ENCODE data around the gene ALG12. TPM values are rescaled to one million over a fixed set of nuclear protein-coding genes. Genes with fewer than 3 reads are reported as not detected.

The ALG12 gene
- total RNA-seq, 1 donor = 20.3 TPM

DNA sequence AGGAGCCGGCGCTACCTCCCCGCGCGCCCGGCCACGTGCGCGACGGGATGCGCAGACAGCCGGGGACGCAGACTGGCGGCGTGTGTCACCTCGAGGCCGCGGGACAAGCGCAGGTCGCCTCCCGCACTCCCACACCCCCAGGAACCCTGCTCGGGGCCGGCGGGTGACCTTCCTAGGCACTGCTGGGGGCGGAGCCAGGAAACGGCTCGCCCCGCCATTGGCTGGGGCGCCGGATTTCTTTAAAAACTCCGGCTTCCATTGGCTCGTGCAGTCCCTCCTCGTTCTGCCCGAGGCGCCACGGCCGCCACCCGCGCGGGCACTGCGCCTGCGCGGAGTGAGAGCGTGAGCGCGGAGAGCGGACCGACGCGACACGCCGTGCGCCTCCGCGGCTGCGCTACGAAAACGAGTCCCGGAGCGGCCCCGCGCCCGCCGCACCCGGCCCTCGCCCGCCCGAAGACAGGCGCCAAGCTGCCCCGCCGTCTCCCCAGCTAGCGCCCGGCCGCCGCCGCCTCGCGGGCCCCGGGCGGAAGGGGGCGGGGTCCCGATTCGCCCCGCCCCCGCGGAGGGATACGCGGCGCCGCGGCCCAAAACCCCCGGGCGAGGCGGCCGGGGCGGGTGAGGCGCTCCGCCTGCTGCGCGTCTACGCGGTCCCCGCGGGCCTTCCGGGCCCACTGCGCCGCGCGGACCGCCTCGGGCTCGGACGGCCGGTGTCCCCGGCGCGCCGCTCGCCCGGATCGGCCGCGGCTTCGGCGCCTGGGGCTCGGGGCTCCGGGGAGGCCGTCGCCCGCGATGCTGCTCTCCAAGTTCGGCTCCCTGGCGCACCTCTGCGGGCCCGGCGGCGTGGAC, 42.1 kb upstream of the ALG12 start, which contains the start of gene PIM3:
PIM3 (plus strand) TSS at position 614 of the 846 bp plus-strand sequence; CDS start at position 790, 176 bp downstream.
- TF ChIP-seq, protein P1, sequence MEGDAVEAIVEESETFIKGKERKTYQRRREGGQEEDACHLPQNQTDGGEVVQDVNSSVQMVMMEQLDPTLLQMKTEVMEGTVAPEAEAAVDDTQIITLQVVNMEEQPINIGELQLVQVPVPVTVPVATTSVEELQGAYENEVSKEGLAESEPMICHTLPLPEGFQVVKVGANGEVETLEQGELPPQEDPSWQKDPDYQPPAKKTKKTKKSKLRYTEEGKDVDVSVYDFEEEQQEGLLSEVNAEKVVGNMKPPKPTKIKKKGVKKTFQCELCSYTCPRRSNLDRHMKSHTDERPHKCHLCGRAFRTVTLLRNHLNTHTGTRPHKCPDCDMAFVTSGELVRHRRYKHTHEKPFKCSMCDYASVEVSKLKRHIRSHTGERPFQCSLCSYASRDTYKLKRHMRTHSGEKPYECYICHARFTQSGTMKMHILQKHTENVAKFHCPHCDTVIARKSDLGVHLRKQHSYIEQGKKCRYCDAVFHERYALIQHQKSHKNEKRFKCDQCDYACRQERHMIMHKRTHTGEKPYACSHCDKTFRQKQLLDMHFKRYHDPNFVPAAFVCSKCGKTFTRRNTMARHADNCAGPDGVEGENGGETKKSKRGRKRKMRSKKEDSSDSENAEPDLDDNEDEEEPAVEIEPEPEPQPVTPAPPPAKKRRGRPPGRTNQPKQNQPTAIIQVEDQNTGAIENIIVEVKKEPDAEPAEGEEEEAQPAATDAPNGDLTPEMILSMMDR (IDR thresholded peaks at IDR 0.05; ENCODE audit: insufficient read depth, low read depth, low read length) = no peak
- H3K4me3 ChIP-seq (ENCODE audit: low read depth, low read length) = peak within 1 kb of the TSS; percentile 81
- peak; percentile 95 for DNase-seq (ENCODE audit: low read depth)

GRCh38 chr22:49959782-49960158, 41.5 kb upstream of the ALG12 start:
- TF ChIP-seq, protein P1 (IDR thresholded peaks at IDR 0.05; ENCODE audit: insufficient read depth, low read depth, low read length) = no peak
- peak overlapping the region; percentile 57 for H3K4me3 ChIP-seq (ENCODE audit: low read depth, low read length)
- no peak for DNase-seq (ENCODE audit: low read depth)

- no peak for DNase-seq (ENCODE audit: low read depth)
- peak overlapping the region; percentile 57 for H3K4me3 ChIP-seq (ENCODE audit: low read depth, low read length)
- TF ChIP-seq, protein P1 (IDR thresholded peaks at IDR 0.05; ENCODE audit: insufficient read depth, low read depth, low read length) = no peak
Measured at GRCh38 chr22:49958931-49959781, 40.9 kb upstream of the ALG12 start.

DNA sequence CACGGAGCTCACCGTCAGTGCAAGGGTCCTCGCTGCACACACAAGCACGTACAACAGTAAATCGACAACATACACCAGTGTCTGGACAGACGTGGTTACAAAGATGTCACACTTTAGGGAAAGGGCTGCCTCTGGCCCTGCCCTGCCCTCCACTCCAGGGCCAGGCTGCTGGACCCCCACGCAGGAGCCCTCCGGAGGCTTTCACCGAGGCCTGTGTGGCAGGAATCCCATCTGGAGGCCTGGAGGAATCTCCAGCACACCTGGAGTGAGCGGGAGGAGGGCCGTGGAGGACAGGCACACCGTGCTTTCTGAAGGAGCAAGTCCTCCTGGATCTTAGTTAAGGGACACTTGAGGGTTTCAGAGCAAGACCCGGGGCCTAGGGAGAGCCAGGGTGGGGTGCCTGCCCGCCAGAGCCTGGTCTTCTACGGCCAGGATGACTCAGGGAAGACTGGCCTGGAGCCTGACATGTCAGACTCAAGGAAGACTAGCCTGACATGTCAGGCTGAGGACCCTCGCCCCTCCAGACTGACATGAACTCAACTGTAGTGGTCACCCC, 40.2 kb upstream of the ALG12 start:
- H3K4me3 ChIP-seq (ENCODE audit: low read depth, low read length) = no peak overlapping the region
- no peak for DNase-seq (ENCODE audit: low read depth)
- TF ChIP-seq, protein P1 (IDR thresholded peaks at IDR 0.05; ENCODE audit: insufficient read depth, low read depth, low read length) = no peak

DNA sequence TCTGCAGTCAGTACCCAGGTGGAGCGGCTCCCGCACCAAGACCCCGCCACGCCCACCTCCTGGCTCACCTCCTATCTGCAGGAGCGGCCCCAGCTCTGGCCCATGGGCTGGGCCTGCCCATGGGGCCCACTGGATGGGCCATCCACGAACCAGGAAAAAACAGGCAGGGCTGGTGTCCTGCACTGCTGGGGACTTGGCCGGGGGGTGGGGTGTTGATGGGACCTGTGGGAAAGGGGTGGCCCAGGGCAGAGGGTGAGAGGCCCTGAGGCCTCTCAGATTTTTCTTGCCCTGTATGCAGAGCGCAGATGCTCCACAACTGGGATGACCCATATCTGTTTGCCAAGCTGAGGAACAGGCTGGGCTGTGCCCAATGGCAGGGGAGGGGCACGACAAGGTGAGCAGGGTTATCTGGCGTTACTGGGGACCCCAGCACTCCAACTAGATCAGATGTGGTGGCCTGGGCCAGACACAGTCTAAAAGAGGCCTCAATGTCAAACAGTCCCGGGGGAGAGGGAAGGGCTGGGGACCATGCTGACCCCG, 39.7 kb upstream of the ALG12 start:
- H3K4me3 ChIP-seq (ENCODE audit: low read depth, low read length) = no peak overlapping the region
- TF ChIP-seq, protein P1 (IDR thresholded peaks at IDR 0.05; ENCODE audit: insufficient read depth, low read depth, low read length) = no peak
- no peak for DNase-seq (ENCODE audit: low read depth)
